H1 (cell line): ENCODE results near the gene GPC3.

Experiments
- GABPA ChIP-seq: IDR thresholded peaks from 2 replicates; pipeline ENCODE4 v1.6.1; 2011; ENCODE audit warnings: mild to moderate bottlenecking, low read length, moderate library complexity, borderline replicate concordance; ENCODE audit not compliant: insufficient read depth
- RNF2 ChIP-seq: fragments of 200-900, 300-1000 bp; sonication (generic); IDR thresholded peaks from 2 replicates; pipeline ENCODE4 v1.7.1; 2016; ENCODE audit warnings: borderline replicate concordance, low read depth, mild to moderate bottlenecking, antibody characterized with exemption, low read length; ENCODE audit not compliant: poor library complexity, severe bottlenecking; ENCODE audit errors: missing control alignments
- SP1 ChIP-seq: IDR thresholded peaks from 2 replicates; pipeline ENCODE4 v1.6.1; 2011; ENCODE audit warnings: low read depth, low read length

GRCh38 chrX:133973704-133974103, 11.7 kb downstream of the GPC3 start:
- TF ChIP-seq SP1 (no peak), RNF2 (no peak), GABPA (no peak)
